GM12878 (cell line): ENCODE data around the gene PIGQ. TPM values are rescaled to one million over a fixed set of nuclear protein-coding genes. Genes with fewer than 3 reads are reported as not detected.

Source experiments
- KDM1A ChIP-seq: fragments of 200-600 bp; sonication (generic); IDR thresholded peaks from 2 replicates; pipeline ENCODE4 v1.6.1; 2016; ENCODE audit warnings: borderline replicate concordance
- MEF2A ChIP-seq: IDR thresholded peaks from 2 replicates; pipeline ENCODE4 v1.6.1; 2011; ENCODE audit warnings: low read depth, mild to moderate bottlenecking, low read length, moderate library complexity; ENCODE audit not compliant: insufficient read depth
- NFXL1 ChIP-seq: fragments of 450-650 bp; IDR thresholded peaks from 2 replicates; pipeline ENCODE4 v1.6.1; 2017; ENCODE audit warnings: antibody characterized with exemption, mild to moderate bottlenecking, borderline replicate concordance
- RUNX3 ChIP-seq: IDR thresholded peaks from 2 replicates; pipeline ENCODE4 v1.6.1; 2012; ENCODE audit warnings: low read length, inconsistent platforms
- USF2 ChIP-seq: IDR thresholded peaks from 2 replicates; pipeline ENCODE4 v1.6.1; 2011; ENCODE audit warnings: low read depth, low read length, improper control_type of control experiment, borderline replicate concordance
- ZNF592 ChIP-seq: fragments of 450-650 bp; IDR thresholded peaks from 2 replicates; pipeline ENCODE4 v1.6.1; 2017; ENCODE audit warnings: mild to moderate bottlenecking, moderate library complexity
- ZNF622 ChIP-seq: fragments of 450-650 bp; IDR thresholded peaks from 2 replicates; pipeline ENCODE4 v1.6.1; 2017; ENCODE audit warnings: mild to moderate bottlenecking, inconsistent platforms
- polyA plus RNA-seq, 11 experiments: library from polyadenylated mRNA; depleted of rRNA in 4 of 11; unstranded in 6 of 11; stranded (reverse) in 5 of 11; fragments of >200 nt; fragmentation: Nextera tagmentation in 4 of 11; fragmentation: Illumina TruSeq in 1 of 11; extraction: Ambion mirVana in 4 of 11; extraction: Trizol in 1 of 11; gene quantifications; 1 replicate in 1 of 11; 2 replicates in 10 of 11; pipeline versions ENCODE4 v1.2.1 to v1.2.3, GENCODE V29; 2011 to 2016; ENCODE audit warnings: inconsistent platforms in 2 of 11, missing spikeins in 2 of 11, low read depth in 1 of 11
- total RNA-seq, 4 experiments: library from RNA; depleted of rRNA in 3 of 4; stranded (reverse); fragments of >200 nt in 3 of 4; fragmentation: Illumina TruSeq in 1 of 4; extraction: Trizol in 1 of 4; gene quantifications; 2 replicates each; pipeline versions ENCODE4 v1.2.1 to v1.2.3, GENCODE V29; 2013 to 2021
- TF ChIP-seq, protein P1 (sequence below): fragments of 450-650 bp; IDR thresholded peaks from 2 replicates; pipeline ENCODE4 v1.6.1; 2014; ENCODE audit warnings: mild to moderate bottlenecking

The PIGQ gene
- total and polyA plus RNA-seq, 10 of the 15 experiments (the other 5 are each of a cell fraction or from before 2014, with no cell fraction given): 1.8 to 31.3 (median 17.5) TPM; not detected in 1

DNA sequence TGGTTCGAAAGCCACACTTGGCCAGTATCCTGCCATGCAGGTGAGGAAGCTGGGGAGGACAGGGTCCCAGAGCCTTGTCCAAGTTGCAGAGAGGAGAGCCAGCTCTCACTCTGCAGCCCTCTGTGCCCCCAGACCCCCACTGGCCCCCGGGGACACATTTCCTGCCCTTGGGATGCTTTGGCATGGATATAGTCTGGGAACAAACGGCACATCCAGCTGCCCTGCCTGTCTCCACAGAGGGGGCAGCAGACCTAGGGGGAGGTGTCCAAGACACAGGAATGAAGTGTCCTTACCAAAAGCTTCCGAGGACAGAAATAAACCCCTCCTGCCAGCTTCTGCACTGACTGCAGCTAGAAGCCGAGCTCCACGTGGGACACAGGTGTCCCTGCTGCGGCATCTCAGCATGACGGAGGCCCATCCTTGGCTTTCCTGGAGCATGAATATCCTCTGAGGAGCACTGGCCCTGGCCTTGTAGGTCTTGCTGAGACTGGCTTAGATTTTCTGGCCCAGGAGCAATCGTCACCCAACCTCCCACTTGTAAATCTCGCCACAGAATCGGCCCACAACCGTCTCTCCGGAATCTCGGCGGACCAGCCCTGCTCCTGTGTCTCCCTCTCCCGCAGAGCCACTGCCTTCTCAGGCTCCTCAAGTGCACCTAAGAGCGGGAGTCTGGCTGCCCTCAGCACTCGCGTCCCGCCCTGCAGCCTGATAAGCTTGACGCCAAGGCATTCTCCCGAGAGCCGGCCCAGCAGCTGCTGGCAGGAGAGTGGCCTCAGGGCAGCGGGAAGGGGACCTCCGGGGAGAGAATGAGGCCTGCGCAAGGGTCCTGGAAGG is 43.4 kb upstream of the PIGQ start (continued):
- TF ChIP-seq, protein P1, sequence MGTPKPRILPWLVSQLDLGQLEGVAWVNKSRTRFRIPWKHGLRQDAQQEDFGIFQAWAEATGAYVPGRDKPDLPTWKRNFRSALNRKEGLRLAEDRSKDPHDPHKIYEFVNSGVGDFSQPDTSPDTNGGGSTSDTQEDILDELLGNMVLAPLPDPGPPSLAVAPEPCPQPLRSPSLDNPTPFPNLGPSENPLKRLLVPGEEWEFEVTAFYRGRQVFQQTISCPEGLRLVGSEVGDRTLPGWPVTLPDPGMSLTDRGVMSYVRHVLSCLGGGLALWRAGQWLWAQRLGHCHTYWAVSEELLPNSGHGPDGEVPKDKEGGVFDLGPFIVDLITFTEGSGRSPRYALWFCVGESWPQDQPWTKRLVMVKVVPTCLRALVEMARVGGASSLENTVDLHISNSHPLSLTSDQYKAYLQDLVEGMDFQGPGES: no peak
- TF ChIP-seq MEF2A: no peak
- TF ChIP-seq KDM1A: no peak
- no peak for TF ChIP-seq ZNF592
- no peak for TF ChIP-seq ZNF622
- TF ChIP-seq USF2: no peak
- TF ChIP-seq RUNX3: 0 out of 2 replicates have a peak, but pooled peaks have one; percentile 9
- no peak for TF ChIP-seq NFXL1
